DND-41 (cell line): Measurements from ENCODE around the gene CCDC117.
"Not testable (repeated sequence)": the region's sequence is repeated elsewhere in the genome, so short reads cannot be mapped to it uniquely, and the experiment has no call there.

ENCODE experiments used
- EZH2 ChIP-seq: IDR thresholded peaks from 3 replicates; pipeline ENCODE4 v1.6.1; 2012; ENCODE audit warnings: borderline replicate concordance, low read depth, mild to moderate bottlenecking, moderate library complexity, low read length, inconsistent platforms; ENCODE audit not compliant: severe bottlenecking
- TF ChIP-seq, protein P1 (sequence below): IDR thresholded peaks from 2 replicates; pipeline ENCODE4 v1.5.1; 2012; ENCODE audit warnings: borderline replicate concordance, low read length, moderate library complexity, mild to moderate bottlenecking; ENCODE audit not compliant: poor library complexity, severe bottlenecking; ENCODE audit errors: extremely low read depth

DNA sequence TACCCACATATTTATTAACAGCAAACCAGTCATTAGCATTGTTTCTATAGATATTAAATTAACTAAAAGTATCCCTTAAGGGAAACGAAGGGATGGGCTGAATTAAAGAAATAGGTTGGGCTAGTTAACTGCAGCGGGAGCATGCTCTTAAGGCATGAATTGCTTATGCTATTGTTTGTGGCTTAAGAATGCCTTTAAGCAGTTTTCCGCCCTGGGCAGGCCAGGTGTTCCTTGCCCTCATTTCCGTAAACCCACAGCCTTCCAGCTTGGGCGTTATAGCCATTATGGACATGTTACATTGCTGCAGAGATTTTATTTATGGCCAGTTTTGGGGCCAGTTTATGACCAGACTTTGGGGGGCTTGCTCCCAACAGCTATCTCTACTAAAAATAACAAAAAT is 32.9 kb downstream of the CCDC117 start:
- TF ChIP-seq, protein P1, sequence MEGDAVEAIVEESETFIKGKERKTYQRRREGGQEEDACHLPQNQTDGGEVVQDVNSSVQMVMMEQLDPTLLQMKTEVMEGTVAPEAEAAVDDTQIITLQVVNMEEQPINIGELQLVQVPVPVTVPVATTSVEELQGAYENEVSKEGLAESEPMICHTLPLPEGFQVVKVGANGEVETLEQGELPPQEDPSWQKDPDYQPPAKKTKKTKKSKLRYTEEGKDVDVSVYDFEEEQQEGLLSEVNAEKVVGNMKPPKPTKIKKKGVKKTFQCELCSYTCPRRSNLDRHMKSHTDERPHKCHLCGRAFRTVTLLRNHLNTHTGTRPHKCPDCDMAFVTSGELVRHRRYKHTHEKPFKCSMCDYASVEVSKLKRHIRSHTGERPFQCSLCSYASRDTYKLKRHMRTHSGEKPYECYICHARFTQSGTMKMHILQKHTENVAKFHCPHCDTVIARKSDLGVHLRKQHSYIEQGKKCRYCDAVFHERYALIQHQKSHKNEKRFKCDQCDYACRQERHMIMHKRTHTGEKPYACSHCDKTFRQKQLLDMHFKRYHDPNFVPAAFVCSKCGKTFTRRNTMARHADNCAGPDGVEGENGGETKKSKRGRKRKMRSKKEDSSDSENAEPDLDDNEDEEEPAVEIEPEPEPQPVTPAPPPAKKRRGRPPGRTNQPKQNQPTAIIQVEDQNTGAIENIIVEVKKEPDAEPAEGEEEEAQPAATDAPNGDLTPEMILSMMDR = not testable (repeated sequence)
- not testable (repeated sequence) for TF ChIP-seq EZH2
